CD8-positive, alpha-beta memory T cell (primary cell): Measurements from ENCODE around the gene POLD4. TPM values are rescaled to one million over a fixed set of nuclear protein-coding genes. Genes with fewer than 3 reads are reported as not detected.
A peak's percentile ranks its signal among the peaks of the same experiment; 100 is the strongest.
"Not testable (repeated sequence)": the region's sequence is repeated elsewhere in the genome, so short reads cannot be mapped to it uniquely, and the experiment has no call there.

Source experiments
- CTCF ChIA-PET: fragments of 350-600 bp; sonication (Branson Sonifier 250); formaldehyde crosslinking; loops from one replicate; lab custom pipeline; 2021; ENCODE audit warnings: antibody characterized with exemption; lab: Charles Lee
- POLR2A ChIA-PET: fragments of 350-600 bp; sonication (Branson Sonifier 250); formaldehyde crosslinking; loops from one replicate; lab custom pipeline; 2021; ENCODE audit warnings: antibody characterized with exemption; lab: Charles Lee
- DNase-seq, 5 donors: peaks; one replicate each; pipeline versions ENCODE4 v3.0.0 to v3.0.0-alpha.2; 2020 to 2022; ENCODE audit warnings: mixed read lengths in 1 of 5
- H3K27ac ChIP-seq: one replicate; pipeline ENCODE4 v1.7.0; 2013; ENCODE audit warnings: low read depth, mild to moderate bottlenecking, low read length, moderate library complexity
- H3K27me3 ChIP-seq: 2 replicates; pipeline ENCODE4 v1.7.0; 2013; ENCODE audit warnings: low read length, mild to moderate bottlenecking; ENCODE audit not compliant: insufficient read depth, poor library complexity, severe bottlenecking
- H3K36me3 ChIP-seq: 2 replicates; pipeline ENCODE4 v1.7.0; 2013; ENCODE audit warnings: mild to moderate bottlenecking, low read length, moderate library complexity; ENCODE audit not compliant: insufficient read depth
- H3K4me1 ChIP-seq: 2 replicates; pipeline ENCODE4 v1.7.0; 2013; ENCODE audit warnings: mild to moderate bottlenecking, low read length, moderate library complexity; ENCODE audit not compliant: insufficient read depth
- H3K4me3 ChIP-seq: 2 replicates; pipeline ENCODE4 v1.7.0; 2013; ENCODE audit warnings: mild to moderate bottlenecking, low read length
- H3K9me3 ChIP-seq: 2 replicates; pipeline ENCODE4 v1.7.0; 2013; ENCODE audit warnings: mild to moderate bottlenecking, low read length
- H3K27ac Mint-ChIP-seq, 8 donors: one replicate each; pipeline ENCODE4 v1.8.0; 2020 to 2021; ENCODE audit warnings: mixed read lengths in 8 of 8, mild to moderate bottlenecking in 6 of 8, inconsistent platforms in 3 of 8, moderate library complexity in 3 of 8
- H3K27me3 Mint-ChIP-seq, 2 donors: one replicate each; pipeline ENCODE4 v1.8.0; 2020 to 2021; ENCODE audit warnings: mixed read lengths in 2 of 2, mild to moderate bottlenecking in 1 of 2, moderate library complexity in 1 of 2
- H3K36me3 Mint-ChIP-seq, 3 donors: one replicate each; pipeline ENCODE4 v1.8.0; 2020 to 2021; ENCODE audit warnings: mixed read lengths in 3 of 3, inconsistent platforms in 1 of 3, mild to moderate bottlenecking in 1 of 3
- H3K4me1 Mint-ChIP-seq, 3 donors: one replicate each; pipeline ENCODE4 v1.8.0; 2020 to 2021; ENCODE audit warnings: mixed read lengths in 3 of 3, inconsistent platforms in 1 of 3, mild to moderate bottlenecking in 1 of 3
- H3K4me3 Mint-ChIP-seq, 7 donors: one replicate each; pipeline ENCODE4 v1.8.0; 2020 to 2021; ENCODE audit warnings: mixed read lengths in 7 of 7, mild to moderate bottlenecking in 6 of 7, moderate library complexity in 4 of 7, inconsistent platforms in 2 of 7
- H3K9me3 Mint-ChIP-seq, 5 donors: one replicate each; pipeline ENCODE4 v1.8.0; 2020 to 2022; ENCODE audit warnings: mixed read lengths in 5 of 5, mild to moderate bottlenecking in 3 of 5, moderate library complexity in 2 of 5, inconsistent platforms in 1 of 5
- polyA plus RNA-seq: library from polyadenylated mRNA; unstranded; fragments of 300-500 nt; fragmentation: Illumina TruSeq; gene quantifications from one replicate; pipeline ENCODE4 v1.2.3, GENCODE V29; 2021
- total RNA-seq, 2 experiments: library from RNA; stranded (reverse); gene quantifications; one replicate each; pipeline ENCODE4 v1.2.3, GENCODE V29; 2021

The POLD4 gene
- total and polyA plus RNA-seq, 3 experiments from 2014 or later: 32.3 to 91.2 (median 37.8) TPM

DNA sequence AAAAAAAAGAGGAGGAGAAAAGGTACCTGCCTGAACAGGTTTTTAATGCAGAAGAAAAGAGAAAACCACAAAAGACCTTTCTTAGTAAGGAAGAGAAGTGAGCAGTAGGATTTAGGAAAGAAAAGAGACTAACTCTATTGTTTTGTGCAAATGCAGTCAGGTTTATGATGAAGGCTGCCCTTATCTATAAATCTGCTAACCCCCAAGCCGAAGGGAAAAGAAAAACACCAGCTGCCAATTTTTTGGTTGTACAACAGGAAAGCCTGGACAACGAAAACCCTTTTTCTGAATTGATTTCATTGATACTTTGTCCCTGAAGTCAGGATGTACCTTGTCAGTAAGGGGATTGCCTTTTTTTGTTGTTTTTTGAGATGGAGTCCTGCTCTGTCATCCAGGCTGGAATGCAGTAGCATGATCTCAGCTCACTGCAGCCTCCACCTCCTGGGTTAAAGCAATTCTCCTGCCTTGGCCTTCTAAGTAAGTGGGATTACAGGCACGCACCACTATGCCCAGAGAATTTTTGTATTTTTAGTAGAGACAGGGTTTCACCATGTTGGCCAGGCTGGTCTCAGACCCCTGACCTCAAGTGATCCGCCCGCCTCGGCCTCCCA, 21.2 kb downstream of the POLD4 start:
- no peaks in the 10 kb centered on the region for H3K4me1 ChIP-seq
- ChIA-PET CTCF (interaction anchor here (1.5 kb wide), 1 partner anchor 14 kb away, joined by 4 read pairs; no protein-coding TSS in a partner anchor), POLR2A (no interaction called here)
- no peak overlapping the region for H3K4me3 ChIP-seq
- H3K9me3 ChIP-seq: no peaks in the 10 kb centered on the region
- Mint-ChIP-seq H3K27me3 (no peaks in the 10 kb centered on the region), H3K27ac (no peak overlapping the region), H3K4me1 (no peaks in the 10 kb centered on the region), H3K4me3 (no peak overlapping the region), H3K9me3 (no peaks in the 10 kb centered on the region), H3K36me3 (peaks cover 0 to 6% (median 1%) of the 10 kb centered on the region in 3 donors)
- DNase-seq: no peak
- no peaks in the 10 kb centered on the region for H3K27me3 ChIP-seq
- H3K27ac ChIP-seq: no peak overlapping the region
- no peaks in the 10 kb centered on the region for H3K36me3 ChIP-seq

DNA sequence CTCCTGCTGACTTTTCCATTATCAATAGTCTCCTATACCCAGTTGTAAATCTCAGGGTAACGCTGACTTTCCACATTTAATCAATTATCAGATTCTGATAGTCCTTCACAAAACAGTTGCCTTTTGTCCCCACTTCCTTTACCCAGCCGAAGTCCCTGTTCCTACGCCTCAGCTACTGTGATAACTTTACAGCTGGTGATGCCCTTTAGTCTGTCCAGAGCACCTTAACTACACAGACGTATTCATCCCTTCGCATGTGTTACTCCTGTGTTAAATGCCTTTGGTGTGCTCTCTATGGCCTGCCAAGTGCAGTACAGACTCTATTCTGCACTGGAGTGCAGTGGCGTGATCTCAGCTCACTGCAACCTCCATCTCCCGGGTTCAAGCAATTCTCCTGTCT, 29.8 kb downstream of the POLD4 start:
- Histone ChIP-seq H3K36me3 (no peaks in the 10 kb centered on the region), H3K4me1 (peaks cover 1% of the 10 kb centered on the region), H3K9me3 (no peaks in the 10 kb centered on the region), H3K27me3 (no peaks in the 10 kb centered on the region), H3K4me3 (no peak overlapping the region), H3K27ac (no peak overlapping the region)
- CTCF ChIA-PET: interaction anchor here (1.1 to 2.2 kb wide), 7 partner anchors 22 to 84 kb away, joined by 3 to 13 read pairs (median 4); partner anchors contain the start of genes POLD4 and PPP1CA
- peak overlapping the region in 1 of 8 donors; percentile 93 for H3K27ac Mint-ChIP-seq
- DNase-seq: no peak
- no peaks in the 10 kb centered on the region for H3K9me3 Mint-ChIP-seq
- peaks cover 0 to 3% of the 10 kb centered on the region in 2 donors for H3K27me3 Mint-ChIP-seq
- peaks cover 2 to 7% (median 3%) of the 10 kb centered on the region in 3 donors for H3K4me1 Mint-ChIP-seq
- H3K4me3 Mint-ChIP-seq: no peak overlapping the region
- POLR2A ChIA-PET: interaction anchor here (1.1 kb wide), 1 partner anchor 56 kb away, joined by 3 read pairs; no protein-coding TSS in a partner anchor
- H3K36me3 Mint-ChIP-seq: peaks cover 0 to 2% (median 0%) of the 10 kb centered on the region in 3 donors

DNA sequence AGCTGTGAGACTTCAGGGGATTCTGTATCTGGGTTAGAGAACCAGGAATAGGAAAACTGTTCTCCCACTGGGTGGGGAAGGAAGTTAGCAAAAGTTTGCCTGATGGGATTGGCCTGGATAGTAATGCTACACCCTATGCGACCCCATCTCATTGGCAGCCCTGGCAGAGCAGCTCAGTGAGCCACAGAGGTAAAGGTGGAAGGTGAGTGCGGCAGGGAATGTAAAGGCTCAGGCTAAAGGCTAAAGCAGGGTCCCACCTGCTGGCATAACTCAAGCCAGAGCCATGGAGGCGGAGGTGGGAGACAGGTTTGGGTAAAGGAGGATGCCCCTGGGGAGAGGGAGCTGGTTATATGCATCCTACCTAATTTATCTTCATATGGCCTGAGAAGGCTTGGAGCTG, 31.3 kb downstream of the POLD4 start:
- H3K4me1 Mint-ChIP-seq: peaks cover 9 to 17% (median 11%) of the 10 kb centered on the region in 3 donors
- Histone ChIP-seq H3K27ac (no peak overlapping the region), H3K27me3 (no peaks in the 10 kb centered on the region), H3K9me3 (no peaks in the 10 kb centered on the region), H3K4me3 (no peak overlapping the region), H3K36me3 (no peaks in the 10 kb centered on the region), H3K4me1 (peaks cover 6% of the 10 kb centered on the region)
- ChIA-PET POLR2A (no interaction called here), CTCF (interaction anchor here (0.8 to 2.2 kb wide), 8 partner anchors 23 to 82 kb away, joined by 3 to 13 read pairs (median 4); partner anchors contain the start of genes POLD4 and PPP1CA)
- peak overlapping the region in 1 of 7 donors; percentile 70 for H3K4me3 Mint-ChIP-seq
- peaks cover 0 to 4% (median 2%) of the 10 kb centered on the region in 3 donors for H3K36me3 Mint-ChIP-seq
- no peaks in the 10 kb centered on the region for H3K9me3 Mint-ChIP-seq
- no peak for DNase-seq
- H3K27me3 Mint-ChIP-seq: peaks cover 0 to 7% of the 10 kb centered on the region in 2 donors
- no peak overlapping the region for H3K27ac Mint-ChIP-seq

DNA sequence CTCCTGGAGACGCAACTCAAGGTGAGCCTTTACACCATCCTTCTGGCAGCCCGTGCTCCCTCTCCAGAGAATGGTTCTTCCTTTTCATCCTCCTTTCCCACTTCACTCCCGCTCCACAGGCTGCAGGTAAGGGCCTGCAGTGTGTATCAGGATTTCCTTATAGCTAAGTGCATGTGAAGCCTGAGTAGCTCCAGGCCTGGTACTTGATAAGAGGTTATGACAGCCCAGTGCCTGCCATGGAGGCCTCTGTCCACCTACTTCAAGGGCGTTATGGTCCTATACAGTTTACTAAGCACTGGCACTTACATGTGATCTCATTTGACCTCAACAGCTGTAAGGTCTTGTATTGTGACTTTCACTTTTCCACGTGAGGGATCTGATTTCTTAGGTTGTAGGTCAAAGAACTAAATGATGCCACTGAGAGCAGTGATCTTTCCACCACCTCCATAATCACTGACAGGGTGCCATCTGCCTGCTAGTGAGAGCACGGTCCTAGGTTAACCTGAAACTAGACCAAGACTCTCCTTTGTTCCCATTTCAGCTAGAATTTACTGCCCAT, 32.0 kb downstream of the POLD4 start:
- H3K4me3 Mint-ChIP-seq: peak overlapping the region in 1 of 7 donors; percentile 68
- CTCF ChIA-PET: interaction anchor here (1.1 to 2.2 kb wide), 3 partner anchors 24 to 59 kb away, joined by 3 to 13 read pairs (median 8); partner anchors contain the start of gene POLD4

DNA sequence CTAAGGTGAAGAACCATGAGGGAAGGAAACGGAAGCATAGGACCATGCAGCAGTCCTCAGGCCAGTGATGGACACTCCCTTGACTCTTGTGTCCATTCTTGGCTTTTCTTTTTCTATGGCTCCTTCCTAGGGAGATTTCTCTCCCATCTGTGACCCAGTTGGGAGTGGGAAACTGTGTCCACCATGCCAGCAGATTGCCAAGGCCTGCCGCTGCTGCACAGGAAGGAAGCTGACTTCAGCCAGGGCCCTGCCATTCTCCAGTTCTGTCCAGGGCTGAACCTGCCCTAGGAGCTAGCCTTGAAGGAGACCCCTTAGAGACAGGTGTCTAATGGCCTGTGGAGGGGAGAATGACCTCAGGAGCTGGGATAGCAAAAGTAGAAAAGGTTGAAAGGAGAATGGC, 32.7 kb downstream of the POLD4 start:
- Histone ChIP-seq H3K36me3 (no peaks in the 10 kb centered on the region), H3K27ac (no peak overlapping the region), H3K9me3 (no peaks in the 10 kb centered on the region), H3K4me3 (no peak overlapping the region), H3K4me1 (peaks cover 6% of the 10 kb centered on the region), H3K27me3 (no peaks in the 10 kb centered on the region)
- Mint-ChIP-seq H3K27ac (no peak overlapping the region), H3K4me3 (peak overlapping the region in 1 of 7 donors; percentile 68), H3K4me1 (peaks cover 11 to 22% (median 15%) of the 10 kb centered on the region in 3 donors), H3K36me3 (peaks cover 0 to 4% (median 0%) of the 10 kb centered on the region in 3 donors), H3K27me3 (peaks cover 0 to 6% of the 10 kb centered on the region in 2 donors), H3K9me3 (no peaks in the 10 kb centered on the region)
- ChIA-PET CTCF (interaction anchor here (0.7 to 6.7 kb wide), 5 partner anchors 30 to 62 kb away, joined by 3 to 92 read pairs (median 7); partner anchors contain the start of gene GRK2), POLR2A (no interaction called here)
- DNase-seq: no peak

More for the DNA sequence above, 32.0 kb downstream of the POLD4 start:
- no peak overlapping the region for H3K4me3 ChIP-seq
- Mint-ChIP-seq H3K4me1 (peaks cover 11 to 20% (median 14%) of the 10 kb centered on the region in 3 donors), H3K27ac (peak overlapping the region in 1 of 8 donors; percentile 18), H3K9me3 (no peaks in the 10 kb centered on the region), H3K27me3 (peaks cover 0 to 6% of the 10 kb centered on the region in 2 donors), H3K36me3 (peaks cover 0 to 4% (median 2%) of the 10 kb centered on the region in 3 donors)
- no peak for DNase-seq
- POLR2A ChIA-PET: no interaction called here
- no peaks in the 10 kb centered on the region for H3K27me3 ChIP-seq
- peaks cover 6% of the 10 kb centered on the region for H3K4me1 ChIP-seq
- H3K9me3 ChIP-seq: no peaks in the 10 kb centered on the region
- no peaks in the 10 kb centered on the region for H3K36me3 ChIP-seq
- no peak overlapping the region for H3K27ac ChIP-seq

DNA sequence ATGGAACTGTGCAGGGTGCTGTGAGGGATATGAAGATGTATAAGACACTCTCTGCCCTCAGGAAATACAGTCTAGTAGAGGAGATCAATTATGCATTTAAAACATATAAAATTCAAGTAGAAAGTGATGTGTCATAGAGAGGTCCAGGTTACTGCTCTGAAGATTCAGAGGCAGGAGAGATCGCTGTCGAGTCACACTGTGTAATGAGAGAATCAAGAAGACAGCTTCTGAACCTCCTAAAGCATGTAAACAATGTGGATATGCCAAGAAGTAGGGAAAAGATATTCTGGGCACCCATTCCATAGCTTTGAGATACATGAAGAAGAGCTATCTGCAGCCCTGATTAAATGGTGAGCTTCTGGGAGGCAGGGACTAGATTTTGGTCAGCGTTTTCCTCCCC, 33.3 kb downstream of the POLD4 start:
- Histone ChIP-seq H3K36me3 (no peaks in the 10 kb centered on the region), H3K4me1 (peaks cover 6% of the 10 kb centered on the region), H3K27me3 (no peaks in the 10 kb centered on the region), H3K27ac (no peak overlapping the region), H3K4me3 (no peak overlapping the region), H3K9me3 (no peaks in the 10 kb centered on the region)
- DNase-seq: no peak
- Mint-ChIP-seq H3K4me3 (peak overlapping the region in 1 of 7 donors; percentile 24), H3K36me3 (peaks cover 0 to 4% (median 0%) of the 10 kb centered on the region in 3 donors), H3K4me1 (peaks cover 11 to 27% (median 22%) of the 10 kb centered on the region in 3 donors), H3K27ac (peak overlapping the region in 3 of 8 donors; percentile 21 to 42 (median 33)), H3K9me3 (no peaks in the 10 kb centered on the region), H3K27me3 (peaks cover 0 to 6% of the 10 kb centered on the region in 2 donors)
- CTCF ChIA-PET: interaction anchor here (0.7 to 7.2 kb wide), 6 partner anchors 24 to 62 kb away, joined by 3 to 94 read pairs (median 8); partner anchors contain the start of gene GRK2
- POLR2A ChIA-PET: interaction anchor here (0.9 to 1.4 kb wide), 2 partner anchors 31 to 52 kb away, joined by 3 to 5 read pairs; partner anchors contain the start of gene ANKRD13D

DNA sequence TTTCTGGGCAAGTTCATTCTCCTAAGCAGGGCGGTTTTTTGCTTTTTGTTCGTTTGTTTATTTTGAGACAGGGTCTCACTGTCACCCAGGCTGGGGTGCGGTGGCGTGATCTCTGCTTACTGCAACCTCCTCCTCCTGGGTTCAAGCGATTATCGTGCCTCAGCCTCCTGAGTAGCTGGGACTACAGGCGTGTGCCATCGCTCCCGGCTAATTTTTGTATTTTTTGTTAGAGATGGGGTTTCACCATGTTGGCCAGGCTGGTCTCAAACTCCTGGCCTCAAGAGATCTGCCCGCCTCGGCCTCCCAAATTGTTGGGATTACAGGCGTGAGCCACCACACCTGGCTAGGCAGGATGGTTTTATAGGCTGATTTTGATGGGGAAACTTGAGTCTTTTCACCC, 34.5 kb downstream of the POLD4 start:
- H3K27ac ChIP-seq, H3K36me3 Mint-ChIP-seq, H3K4me3 ChIP-seq, H3K4me1 ChIP-seq, H3K9me3 ChIP-seq, H3K9me3 Mint-ChIP-seq, H3K27me3 ChIP-seq, H3K36me3 ChIP-seq, DNase-seq, H3K27me3 Mint-ChIP-seq: not testable (repeated sequence)
- ChIA-PET CTCF (interaction anchor here (1.3 to 7.2 kb wide), 7 partner anchors 23 to 65 kb away, joined by 4 to 94 read pairs (median 8); partner anchors contain the start of gene GRK2), POLR2A (interaction anchor here (0.9 to 2.3 kb wide), 3 partner anchors 30 to 51 kb away, joined by 3 to 10 read pairs (median 5); partner anchors contain the start of gene ANKRD13D)
- peak overlapping the region in 6 of 7 donors; percentile 45 to 97 (median 95) for H3K4me3 Mint-ChIP-seq
- H3K27ac Mint-ChIP-seq: peak overlapping the region in 6 of 8 donors; percentile 33 to 95 (median 62)
- H3K4me1 Mint-ChIP-seq: peaks cover 15 to 34% (median 28%) of the 10 kb centered on the region in 3 donors
